ENCODE results near the gene NKX6-2. TPM values are rescaled to one million over a fixed set of nuclear protein-coding genes. Genes with fewer than 3 reads are reported as not detected.

Gene NKX6-2
- total RNA-seq, 4 donors from 2014 or later, result 0.57 TPM; not detected in 3

- peaks cover 0 to 13% (median 0%) of the 10 kb centered on the region in 3 donors for H3K4me1 ChIP-seq
- H3K36me3 ChIP-seq, result peaks cover 0 to 25% (median 0%) of the 10 kb centered on the region in 3 donors
- WGBS, 2 donors, result 85 to 90% methylated on average over 9 of the region's 12 CpGs
- no peak overlapping the region for H3K4me3 ChIP-seq
- H3K27me3 ChIP-seq, result no peaks in the 10 kb centered on the region
- DNase-seq, result no peak
- H3K27ac ChIP-seq, result no peak overlapping the region
- TF ChIP-seq CTCF (IDR thresholded peaks at IDR 0.05), result no peak
- no peak for TF ChIP-seq POLR2A (IDR thresholded peaks at IDR 0.05)
- intact Hi-C loops (cut with DNase I), result no loop called here
- H3K9me3 ChIP-seq, result no peaks in the 10 kb centered on the region
Observed at GRCh38 chr10:132742837-132743194, 43.1 kb downstream of the NKX6-2 start.

- WGBS, 2 donors, result 79 to 89% methylated on average over 11 to 24 of the region's 27 CpGs
- intact Hi-C loops (cut with DNase I), result no loop called here
- DNase-seq, result no peak
- H3K27me3 ChIP-seq, result no peaks in the 10 kb centered on the region
- peaks cover 0 to 25% (median 0%) of the 10 kb centered on the region in 3 donors for H3K36me3 ChIP-seq
- peaks cover 0 to 11% (median 0%) of the 10 kb centered on the region in 3 donors for H3K4me1 ChIP-seq
- TF ChIP-seq CTCF (IDR thresholded peaks at IDR 0.05) (no peak), POLR2A (IDR thresholded peaks at IDR 0.05) (no peak)
- no peak overlapping the region for H3K27ac ChIP-seq
- H3K9me3 ChIP-seq, result no peaks in the 10 kb centered on the region
- H3K4me3 ChIP-seq, result no peak overlapping the region
Observed at GRCh38 chr10:132742167-132742836, 43.6 kb downstream of the NKX6-2 start.

- no peak overlapping the region for H3K27ac ChIP-seq
- TF ChIP-seq POLR2A (IDR thresholded peaks at IDR 0.05) (no peak), CTCF (IDR thresholded peaks at IDR 0.05) (no peak)
- peaks cover 0 to 5% (median 0%) of the 10 kb centered on the region in 3 donors for H3K4me1 ChIP-seq
- peaks cover 0 to 35% (median 0%) of the 10 kb centered on the region in 3 donors for H3K36me3 ChIP-seq
- 67 to 76% methylated on average over 3 to 6 of the region's 6 CpGs for WGBS, 2 donors
- no peak for DNase-seq
- H3K9me3 ChIP-seq, result no peaks in the 10 kb centered on the region
- no peak overlapping the region for H3K4me3 ChIP-seq
- no peaks in the 10 kb centered on the region for H3K27me3 ChIP-seq
- intact Hi-C loops (cut with DNase I), result no loop called here
Observed at GRCh38 chr10:132740588-132740987, 45.4 kb downstream of the NKX6-2 start.

- TF ChIP-seq CTCF (IDR thresholded peaks at IDR 0.05) (no peak), POLR2A (IDR thresholded peaks at IDR 0.05) (no peak)
- Histone ChIP-seq H3K4me3 (no peak overlapping the region), H3K27ac (no peak overlapping the region), H3K9me3 (no peaks in the 10 kb centered on the region), H3K4me1 (peaks cover 0 to 5% (median 0%) of the 10 kb centered on the region in 3 donors), H3K36me3 (peaks cover 0 to 41% (median 0%) of the 10 kb centered on the region in 3 donors), H3K27me3 (no peaks in the 10 kb centered on the region)
- WGBS, 2 donors, result 68 to 90% methylated on average over 6 to 9 of the region's 14 CpGs
- intact Hi-C loops (cut with DNase I), result no loop called here
- DNase-seq, result no peak
Observed at GRCh38 chr10:132739225-132739613, 46.7 kb downstream of the NKX6-2 start.

GRCh38 chr10:132738454-132739224, 47.3 kb downstream of the NKX6-2 start:
- H3K27ac ChIP-seq, result no peak overlapping the region
- peaks cover 0 to 46% (median 0%) of the 10 kb centered on the region in 3 donors for H3K36me3 ChIP-seq
- no peak for DNase-seq
- intact Hi-C loops (cut with DNase I), result no loop called here
- H3K4me1 ChIP-seq, result peaks cover 0 to under 1% (median 0%) of the 10 kb centered on the region in 3 donors
- no peaks in the 10 kb centered on the region for H3K9me3 ChIP-seq
- 100% methylated on average over 2 of the region's 25 CpGs; no CpG with 5 or more reads in 1 of the 2 donors for WGBS, 2 donors
- TF ChIP-seq POLR2A (IDR thresholded peaks at IDR 0.05) (no peak), CTCF (IDR thresholded peaks at IDR 0.05) (no peak)
- no peaks in the 10 kb centered on the region for H3K27me3 ChIP-seq
- H3K4me3 ChIP-seq, result no peak overlapping the region

All from esophagus squamous epithelium (tissue), 5 donors.